HG03378 (cell line): ENCODE measurements around the gene FAHD1.

Source experiments
- ATAC-seq: cut with Tn5 transposase; IDR thresholded peaks from one replicate; pipeline ENCODE4 v1.9.1; 2021; ENCODE audit warnings: mild to moderate bottlenecking, moderate library complexity; ENCODE audit not compliant: unreplicated experiment

FAHD1 gene

DNA sequence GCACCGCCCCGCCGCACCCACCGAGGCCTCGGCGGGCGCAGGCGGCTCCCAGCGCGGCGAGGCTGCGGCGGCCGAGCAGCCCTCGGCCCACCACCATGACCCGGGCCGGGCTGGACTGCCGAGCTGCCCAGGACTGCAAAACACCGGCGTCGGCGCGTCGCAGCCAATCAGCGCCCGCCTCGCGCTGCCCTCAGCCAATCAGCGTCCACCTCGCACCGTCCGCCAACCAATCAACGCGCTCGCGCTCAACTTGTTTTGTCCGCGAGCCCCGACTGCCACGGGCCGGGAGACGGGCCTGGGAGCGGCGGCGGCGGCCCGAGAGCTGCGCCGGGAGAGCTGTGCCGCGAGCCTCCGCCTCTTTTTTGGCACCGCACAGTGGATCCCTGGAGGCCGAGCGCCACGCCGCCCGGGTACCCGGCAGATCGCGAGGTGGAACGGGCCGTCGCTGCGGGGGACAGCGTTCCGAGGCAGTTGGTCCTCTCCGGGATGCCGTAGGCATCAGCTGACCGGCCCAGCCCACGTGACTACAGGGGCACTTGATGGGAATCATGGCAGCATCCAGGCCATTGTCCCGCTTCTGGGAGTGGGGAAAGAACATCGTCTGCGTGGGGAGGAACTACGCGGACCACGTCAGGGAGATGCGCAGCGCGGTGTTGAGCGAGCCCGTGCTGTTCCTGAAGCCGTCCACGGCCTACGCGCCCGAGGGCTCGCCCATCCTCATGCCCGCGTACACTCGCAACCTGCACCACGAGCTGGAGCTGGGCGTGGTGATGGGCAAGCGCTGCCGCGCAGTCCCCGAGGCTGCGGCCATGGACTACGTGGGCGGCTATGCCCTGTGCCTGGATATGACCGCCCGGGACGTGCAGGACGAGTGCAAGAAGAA is at the start of gene FAHD1, which contains the start of gene HAGH:
FAHD1 (plus strand) TSS at position 516 of the 883 bp plus-strand sequence; CDS start at position 549, 33 bp downstream.
HAGH (minus strand) TSS at position 135 of the 883 bp plus-strand sequence; CDS start at position 97, 38 bp downstream.
- ATAC-seq: peak; percentile 76

- ATAC-seq: no peak
Observed at GRCh38 chr16:1777375-1778199, 49.4 kb upstream of the FAHD1 start.

GRCh38 chr16:1778200-1779179 is 48.5 kb upstream of the FAHD1 start:
- no peak for ATAC-seq

DNA sequence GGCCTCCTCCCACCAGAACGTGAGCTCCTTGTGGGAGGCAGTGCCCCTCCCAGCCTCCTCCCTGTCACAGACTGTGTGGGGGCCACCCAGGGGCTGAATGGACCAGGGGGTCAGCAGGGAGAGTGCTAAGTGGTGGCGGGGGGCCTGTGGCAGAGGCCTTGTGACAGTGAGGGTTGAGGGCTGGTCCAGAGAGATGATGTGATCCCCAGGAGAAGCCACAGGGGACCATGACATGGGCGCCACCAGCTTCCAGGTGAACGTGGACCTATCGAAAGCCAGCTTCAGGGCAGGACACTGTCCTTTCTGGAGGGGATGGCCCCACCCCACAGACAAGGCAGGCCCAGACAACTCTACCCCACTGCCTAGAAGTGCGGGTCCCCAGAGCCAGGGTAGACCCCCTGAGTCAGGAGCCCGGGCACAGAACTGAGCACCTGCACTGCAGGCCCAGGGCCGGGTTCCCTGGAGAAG is 47.7 kb upstream of the FAHD1 start:
- no peak for ATAC-seq

DNA sequence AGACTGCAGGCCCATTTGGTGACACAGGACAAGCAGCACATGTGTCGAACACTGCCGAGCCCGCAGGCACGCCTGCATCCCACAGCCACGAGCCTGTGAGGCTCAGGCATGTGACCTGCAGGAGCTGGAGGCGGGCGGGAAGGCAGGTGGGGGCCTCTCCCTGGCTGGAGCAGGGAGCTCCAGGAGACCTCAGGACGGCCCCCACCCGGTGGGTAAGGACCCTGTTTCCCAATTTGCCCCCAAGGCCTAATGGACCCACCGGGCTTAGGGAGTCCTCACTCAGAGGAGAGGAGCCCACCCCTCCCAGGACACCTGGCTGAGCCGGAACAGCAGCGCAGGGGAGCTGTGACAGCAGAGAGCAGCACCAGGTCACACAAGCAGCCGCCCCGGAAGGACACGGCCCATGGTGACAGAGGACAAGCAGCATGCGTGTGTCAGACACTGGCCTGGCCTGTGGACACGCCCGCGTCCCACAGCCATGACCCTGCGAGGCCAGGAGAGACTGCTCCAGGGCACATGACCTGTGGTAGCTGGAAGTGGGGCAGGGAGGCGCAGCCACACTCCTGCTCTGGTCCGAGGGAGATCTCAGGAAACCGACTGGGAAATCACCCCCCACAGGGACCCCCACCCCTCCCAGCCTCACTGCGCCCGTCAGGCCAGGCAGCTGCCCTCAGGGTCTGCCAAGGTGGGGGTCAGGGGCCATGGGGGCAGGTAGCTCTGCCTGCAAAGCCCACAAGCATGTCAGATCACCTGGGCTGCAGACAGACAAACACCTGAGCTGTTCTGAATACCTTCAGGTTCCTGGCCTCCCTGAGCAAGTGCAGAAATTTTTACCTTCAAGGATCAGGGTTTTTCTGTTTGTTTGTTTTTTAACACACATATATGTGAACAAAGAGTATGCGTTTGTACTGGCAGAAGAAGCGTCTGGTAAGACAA is 47.0 kb upstream of the FAHD1 start:
- ATAC-seq: no peak

DNA sequence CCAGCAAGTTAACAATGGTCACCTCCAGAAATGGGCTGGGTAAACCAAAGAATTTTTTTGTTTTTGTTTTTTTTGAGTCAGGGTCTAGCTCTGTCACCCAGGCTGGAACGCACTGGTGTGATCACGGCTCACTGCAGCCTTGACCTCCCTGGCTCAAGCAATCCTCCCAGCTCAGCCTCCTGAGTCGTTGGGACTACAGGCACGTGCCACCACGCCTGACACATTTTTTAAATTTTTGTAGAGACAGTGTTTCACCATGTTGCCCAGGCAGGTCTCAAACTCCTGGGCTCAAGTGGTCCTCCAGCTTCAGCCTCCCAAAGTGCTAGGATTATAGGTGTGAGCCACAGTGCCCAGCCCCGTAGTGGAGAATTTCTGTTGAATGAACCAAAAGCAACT is 46.3 kb upstream of the FAHD1 start:
- ATAC-seq: no peak

DNA sequence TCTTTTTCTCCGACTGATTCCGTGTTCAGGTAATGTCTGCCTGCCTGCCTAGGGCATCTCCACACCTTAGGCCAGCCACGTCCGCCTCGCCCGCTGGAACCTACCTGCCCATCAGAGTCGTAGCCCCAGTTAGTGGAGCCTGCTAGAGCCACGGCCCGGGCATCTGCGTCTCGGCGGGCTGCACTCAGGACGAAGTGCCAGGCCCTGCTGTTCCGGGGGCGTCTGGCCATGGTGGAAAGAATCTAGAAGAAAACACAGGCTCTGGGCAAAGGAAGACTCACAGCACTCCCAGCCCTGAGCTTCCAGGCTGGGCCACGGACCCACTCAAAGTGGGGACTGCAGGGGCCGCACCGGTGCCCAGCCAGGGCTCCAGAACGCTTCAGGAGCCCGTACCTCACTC is 45.8 kb upstream of the FAHD1 start:
- ATAC-seq: no peak

DNA sequence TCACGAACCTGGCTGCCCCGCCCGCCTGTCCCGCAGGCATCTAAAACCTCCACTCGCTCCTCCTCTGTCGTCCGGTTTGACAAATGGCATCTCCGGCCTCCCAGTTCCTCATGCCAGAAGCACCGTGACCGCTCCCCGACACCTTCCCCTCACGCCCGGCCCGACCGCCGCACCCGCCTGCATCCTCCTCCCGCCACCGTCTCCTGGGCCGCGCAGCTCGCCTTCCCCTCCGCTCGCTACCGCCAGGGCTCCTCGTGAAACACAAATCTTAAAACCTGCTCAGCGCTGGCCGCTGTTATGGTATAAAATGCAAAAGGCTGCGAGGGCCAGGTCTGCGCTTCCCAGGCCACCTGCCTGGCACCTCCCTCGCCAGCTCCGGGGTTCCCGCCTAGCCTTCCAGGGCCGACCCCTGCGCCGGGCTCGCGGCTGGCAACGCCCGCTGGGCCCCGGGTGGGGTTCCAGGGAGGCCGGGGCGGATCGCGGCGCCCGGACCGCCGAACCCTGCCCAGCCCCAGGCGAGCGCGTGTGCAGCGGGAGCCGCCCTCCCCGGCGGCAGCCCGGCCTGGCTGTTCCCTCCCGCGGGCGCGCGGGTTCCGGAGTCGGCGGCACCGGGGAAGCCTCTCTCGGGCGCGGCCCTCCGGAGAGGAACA is 45.1 kb upstream of the FAHD1 start:
- ATAC-seq: no peak

DNA sequence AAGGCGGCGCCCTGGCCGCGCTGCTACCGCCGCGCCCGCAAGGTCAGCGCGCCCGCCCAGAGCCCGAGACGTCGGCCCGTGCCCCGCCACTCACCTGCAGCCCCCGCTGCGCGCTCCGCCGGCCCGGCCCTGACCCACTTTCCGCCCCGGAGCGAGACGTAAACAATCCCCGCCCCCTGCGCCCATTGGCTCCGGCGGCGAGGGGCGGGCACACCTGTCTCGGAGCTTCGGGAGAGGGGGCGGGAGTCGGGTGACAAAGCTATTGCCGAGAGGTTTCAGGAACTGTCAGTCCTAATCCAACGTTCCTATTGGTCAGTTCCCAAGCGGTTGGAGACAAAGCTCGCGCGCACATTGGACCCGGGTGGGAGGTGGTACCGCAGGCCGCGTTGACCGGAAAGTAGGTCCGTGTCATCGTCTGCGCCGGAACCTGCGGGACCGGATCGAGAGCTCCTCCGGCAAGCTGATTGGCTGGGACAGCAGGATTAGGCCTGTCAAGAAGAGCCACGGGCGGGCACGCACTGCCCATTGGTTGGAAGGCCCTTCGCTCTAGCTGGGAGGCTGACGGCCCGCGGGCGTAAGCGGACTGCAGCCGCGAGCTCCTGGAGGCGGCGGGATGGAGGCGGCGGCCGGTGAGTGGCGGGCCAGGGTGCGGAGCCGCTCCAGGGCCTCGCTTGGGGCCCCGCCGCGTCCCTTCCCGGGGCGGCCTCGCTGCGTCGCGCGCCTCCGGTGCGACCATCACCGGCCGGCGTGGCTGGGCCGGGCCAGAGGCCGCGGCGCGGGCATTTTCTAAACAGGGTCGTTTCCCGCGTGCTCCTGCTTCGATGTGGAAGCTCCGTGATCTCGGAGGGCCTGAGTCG is 44.4 kb upstream of the FAHD1 start, which contains the start of the genes NUBP2 and SPSB3:
NUBP2 (plus strand) TSS at position 553 of the 857 bp plus-strand sequence; CDS start at position 614, 61 bp downstream.
SPSB3 (minus strand) TSS at position 164 of the 857 bp plus-strand sequence. CDS start 1,088 bp downstream, outside the sequence.
- ATAC-seq: peak; percentile 85

GRCh38 chr16:1784977-1785845 is 41.8 kb upstream of the FAHD1 start:
- no peak for ATAC-seq

DNA sequence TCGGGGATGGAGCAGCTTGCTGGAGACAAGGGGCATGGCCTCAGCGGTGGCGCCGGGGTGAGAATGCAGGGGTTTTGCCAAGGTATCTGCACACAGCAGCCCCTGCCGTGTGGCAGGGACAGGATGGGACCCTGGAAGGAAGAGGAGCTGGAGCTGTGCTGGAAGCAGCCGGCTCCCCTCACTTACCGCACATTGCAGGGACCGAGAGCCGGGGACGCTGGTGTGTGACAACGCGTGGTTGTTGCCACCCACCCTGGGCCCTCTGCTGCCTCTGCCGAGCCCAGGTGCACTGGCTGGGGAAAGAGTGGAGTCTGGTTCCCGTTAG is 41.2 kb upstream of the FAHD1 start:
- no peak for ATAC-seq

- no peak for ATAC-seq
Observed at GRCh38 chr16:1786242-1787055, 40.6 kb upstream of the FAHD1 start.

DNA sequence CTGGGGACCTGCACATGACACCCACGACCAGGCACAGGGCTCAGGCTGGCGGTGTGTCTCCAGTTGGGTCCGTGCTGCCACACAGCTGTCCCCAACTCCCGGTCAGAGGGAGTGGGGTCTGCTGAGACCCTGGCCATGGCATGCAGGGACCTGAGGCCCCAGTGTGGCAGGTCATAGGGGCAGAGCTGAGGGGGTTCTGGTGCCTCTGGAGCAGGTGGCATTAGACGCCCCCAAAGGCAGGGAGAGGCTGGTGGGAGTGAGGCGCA is 40.0 kb upstream of the FAHD1 start:
- no peak for ATAC-seq

DNA sequence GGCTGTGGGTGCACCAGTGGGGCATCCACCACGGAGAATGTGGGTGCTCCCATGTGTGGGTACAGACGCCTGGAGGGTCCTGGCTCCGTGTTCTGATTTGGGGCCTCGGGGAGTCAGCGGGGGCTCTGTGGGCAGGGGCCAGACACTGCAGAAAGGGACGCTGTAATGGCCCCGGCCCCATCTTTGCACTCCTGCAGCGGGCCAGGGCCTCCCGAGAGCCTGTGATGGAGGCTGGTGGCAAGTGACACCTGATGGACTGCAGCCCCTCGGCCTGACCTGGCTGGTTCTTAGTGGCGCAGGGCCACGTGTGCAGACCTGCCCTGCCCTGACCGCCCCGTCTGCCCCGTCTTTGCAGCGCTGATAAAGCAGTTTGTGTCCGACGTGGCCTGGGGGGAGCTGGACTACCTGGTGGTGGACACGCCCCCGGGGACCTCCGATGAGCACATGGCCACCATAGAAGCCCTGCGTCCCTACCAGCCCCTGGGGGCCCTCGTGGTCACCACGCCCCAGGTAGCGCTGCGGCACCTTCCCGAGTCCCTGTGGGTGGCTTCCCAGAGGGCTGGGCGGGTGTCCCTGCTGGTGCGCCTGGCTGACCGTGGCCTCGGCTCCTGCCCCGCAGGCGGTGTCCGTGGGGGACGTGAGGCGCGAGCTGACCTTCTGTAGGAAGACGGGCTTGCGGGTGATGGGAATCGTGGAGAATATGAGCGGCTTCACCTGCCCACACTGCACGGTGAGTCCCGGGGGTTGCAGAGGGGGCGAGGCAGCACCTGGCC is 39.5 kb upstream of the FAHD1 start:
- ATAC-seq: no peak

GRCh38 chr16:1788095-1788707 is 38.8 kb upstream of the FAHD1 start:
- ATAC-seq: no peak
